ENCODE measurements around the gene OR9A2. TPM values are rescaled to one million over a fixed set of nuclear protein-coding genes. Genes with fewer than 3 reads are reported as not detected.

The OR9A2 gene
- total RNA-seq, 1 experiment from 2014 or later, result not detected

- H2AFZ ChIP-seq, result no peak overlapping the region
- no peaks in the 10 kb centered on the region for H3K36me3 ChIP-seq (ENCODE audit: low read depth)
- TF ChIP-seq CTCF (conservative IDR thresholded peaks at IDR 0.05) (no peak), EZH2 (IDR thresholded peaks at IDR 0.05; ENCODE audit: low read depth) (no peak)
- intact Hi-C loops (cut with micrococcal nuclease; ENCODE audit: unreplicated experiment), result no loop called here
- no TSS peak for BruUV-seq (replicated peaks)
- no peak overlapping the region for H3K4me2 ChIP-seq
- no peaks in the 10 kb centered on the region for H3K79me2 ChIP-seq (ENCODE audit: low read depth)
- H3K4me1 ChIP-seq (replicated peaks; ENCODE audit: insufficient read depth), result no peaks in the 10 kb centered on the region
- H3K9me3 ChIP-seq (ENCODE audit: insufficient read depth, low read depth), result no peaks in the 10 kb centered on the region
- no peak overlapping the region for H3K27ac ChIP-seq
- H4K20me1 ChIP-seq (ENCODE audit: insufficient read depth), result no peaks in the 10 kb centered on the region
- H3K4me3 ChIP-seq, result no peak overlapping the region
- ChIA-PET CTCF (interaction anchor here (0.7 kb wide), 1 partner anchor 77 kb away, joined by 3 read pairs; no protein-coding TSS in a partner anchor), POLR2A (ENCODE audit: unreplicated experiment) (no interaction called here)
- H3F3A ChIP-seq (ENCODE audit: insufficient read depth, low read depth), result no peaks in the 10 kb centered on the region
- no peaks in the 10 kb centered on the region for H3K27me3 ChIP-seq (ENCODE audit: insufficient read depth, low read depth)
- H3K9me2 ChIP-seq (ENCODE audit: insufficient read depth), result no peaks in the 10 kb centered on the region
- no peak for DNase-seq
Observed at GRCh38 chr7:143023047-143023446, 3.9 kb downstream of the OR9A2 start.

- Histone ChIP-seq H4K20me1 (ENCODE audit: insufficient read depth) (no peaks in the 10 kb centered on the region), H3K4me1 (replicated peaks; ENCODE audit: insufficient read depth) (no peaks in the 10 kb centered on the region; the same call in 1 of the 2 replicates), H3K4me3 (no peak overlapping the region), H3F3A (ENCODE audit: insufficient read depth, low read depth) (no peaks in the 10 kb centered on the region), H3K27ac (no peak overlapping the region), H2AFZ (no peak overlapping the region), H3K36me3 (ENCODE audit: low read depth) (no peaks in the 10 kb centered on the region), H3K4me2 (no peak overlapping the region), H3K79me2 (ENCODE audit: low read depth) (no peaks in the 10 kb centered on the region), H3K27me3 (ENCODE audit: insufficient read depth, low read depth) (no peaks in the 10 kb centered on the region), H3K9me3 (ENCODE audit: insufficient read depth, low read depth) (no peaks in the 10 kb centered on the region), H3K9me2 (ENCODE audit: insufficient read depth) (no peaks in the 10 kb centered on the region)
- no TSS peak for BruUV-seq (replicated peaks)
- CTCF ChIA-PET, result no interaction called here
- POLR2A ChIA-PET (ENCODE audit: unreplicated experiment), result no interaction called here
- intact Hi-C loops (cut with micrococcal nuclease; ENCODE audit: unreplicated experiment), result no loop called here
- no peak for TF ChIP-seq CTCF (conservative IDR thresholded peaks at IDR 0.05)
- no peak for TF ChIP-seq EZH2 (IDR thresholded peaks at IDR 0.05; ENCODE audit: low read depth)
- no peak for DNase-seq
Observed at GRCh38 chr7:143018931-143019330, 8.0 kb downstream of the OR9A2 start.

- no peaks in the 10 kb centered on the region for H3K36me3 ChIP-seq (ENCODE audit: low read depth)
- intact Hi-C loops (cut with micrococcal nuclease; ENCODE audit: unreplicated experiment), result no loop called here
- DNase-seq, result no peak
- H3K27me3 ChIP-seq (ENCODE audit: insufficient read depth, low read depth), result no peaks in the 10 kb centered on the region
- no peaks in the 10 kb centered on the region for H3K9me2 ChIP-seq (ENCODE audit: insufficient read depth)
- no peaks in the 10 kb centered on the region for H3K79me2 ChIP-seq (ENCODE audit: low read depth)
- H3K4me2 ChIP-seq, result no peak overlapping the region
- H2AFZ ChIP-seq, result no peak overlapping the region
- POLR2A ChIA-PET (ENCODE audit: unreplicated experiment), result no interaction called here
- no peak overlapping the region for H3K27ac ChIP-seq
- no peaks in the 10 kb centered on the region for H4K20me1 ChIP-seq (ENCODE audit: insufficient read depth)
- H3F3A ChIP-seq (ENCODE audit: insufficient read depth, low read depth), result no peaks in the 10 kb centered on the region
- no TSS peak for BruUV-seq (replicated peaks)
- no peaks in the 10 kb centered on the region for H3K9me3 ChIP-seq (ENCODE audit: insufficient read depth, low read depth)
- TF ChIP-seq EZH2 (IDR thresholded peaks at IDR 0.05; ENCODE audit: low read depth) (no peak), CTCF (conservative IDR thresholded peaks at IDR 0.05) (no peak)
- no peak overlapping the region for H3K4me3 ChIP-seq
- H3K4me1 ChIP-seq (replicated peaks; ENCODE audit: insufficient read depth), result no peaks in the 10 kb centered on the region; the same call in 1 of the 2 replicates
- CTCF ChIA-PET, result interaction anchor here (1.0 kb wide), 1 partner anchor 9 kb away, joined by 3 read pairs; no protein-coding TSS in a partner anchor
Observed at GRCh38 chr7:143016996-143017395, 9.9 kb downstream of the OR9A2 start.
